HG02981 (cell line): ENCODE results near the gene GPR155.

ENCODE experiments used
- ATAC-seq: cut with Tn5 transposase; IDR thresholded peaks from one replicate; pipeline ENCODE4 v1.9.1; 2021; ENCODE audit warnings: mild to moderate bottlenecking, moderate library complexity; ENCODE audit not compliant: unreplicated experiment

GPR155 gene

DNA sequence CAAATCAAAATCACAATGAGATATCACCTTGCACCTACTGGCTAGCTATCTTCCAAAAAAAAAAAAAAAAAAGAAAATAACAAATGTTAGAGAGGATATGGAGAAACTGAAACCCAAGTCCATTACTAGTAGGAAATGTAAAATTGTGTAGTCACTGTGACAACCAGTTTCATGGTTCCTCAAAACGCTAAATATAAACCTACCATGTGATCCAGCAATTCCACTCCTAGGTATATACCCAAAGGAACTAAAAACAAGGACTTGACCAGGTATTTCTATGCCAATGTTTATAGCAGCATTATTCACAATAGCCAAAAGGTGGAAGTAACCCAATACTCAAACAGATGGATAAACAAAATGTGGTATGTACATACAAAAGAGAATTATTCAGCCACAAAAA lies 103.0 kb downstream of the GPR155 start:
- ATAC-seq, result no peak
